Mucosa of stomach (tissue), 1 donor: ENCODE results near the gene WNT9B.

Experiments
- H3K27me3 ChIP-seq: one replicate; pipeline ENCODE4 v1.7.0; 2013; ENCODE audit warnings: mild to moderate bottlenecking, low read length; ENCODE audit not compliant: control insufficient read depth, insufficient read depth
- H3K36me3 ChIP-seq: one replicate; pipeline ENCODE4 v1.7.0; 2013; ENCODE audit warnings: low read length; ENCODE audit not compliant: control insufficient read depth, insufficient read depth
- H3K4me1 ChIP-seq: one replicate; pipeline ENCODE4 v1.7.0; 2013; ENCODE audit warnings: mild to moderate bottlenecking, low read length; ENCODE audit not compliant: control insufficient read depth, insufficient read depth
- H3K4me3 ChIP-seq: one replicate; pipeline ENCODE4 v1.7.0; 2013; ENCODE audit warnings: low read length
- H3K9ac ChIP-seq: one replicate; pipeline ENCODE4 v1.7.0; 2013; ENCODE audit warnings: mild to moderate bottlenecking, low read length, moderate library complexity
- H3K9me3 ChIP-seq: one replicate; pipeline ENCODE4 v1.7.0; 2013; ENCODE audit warnings: mild to moderate bottlenecking, low read length, moderate library complexity; ENCODE audit not compliant: control insufficient read depth
- donor health status: Pancreatic carcinoma.

The WNT9B gene

GRCh38 chr17:46879101-46879500 lies 27.7 kb downstream of the WNT9B start:
- no peak overlapping the region for H3K4me3 ChIP-seq
- H3K9ac ChIP-seq, result no peak overlapping the region
- no peaks in the 10 kb centered on the region for H3K27me3 ChIP-seq
- H3K36me3 ChIP-seq, result no peaks in the 10 kb centered on the region
- H3K9me3 ChIP-seq, result no peaks in the 10 kb centered on the region
- H3K4me1 ChIP-seq, result no peaks in the 10 kb centered on the region

DNA sequence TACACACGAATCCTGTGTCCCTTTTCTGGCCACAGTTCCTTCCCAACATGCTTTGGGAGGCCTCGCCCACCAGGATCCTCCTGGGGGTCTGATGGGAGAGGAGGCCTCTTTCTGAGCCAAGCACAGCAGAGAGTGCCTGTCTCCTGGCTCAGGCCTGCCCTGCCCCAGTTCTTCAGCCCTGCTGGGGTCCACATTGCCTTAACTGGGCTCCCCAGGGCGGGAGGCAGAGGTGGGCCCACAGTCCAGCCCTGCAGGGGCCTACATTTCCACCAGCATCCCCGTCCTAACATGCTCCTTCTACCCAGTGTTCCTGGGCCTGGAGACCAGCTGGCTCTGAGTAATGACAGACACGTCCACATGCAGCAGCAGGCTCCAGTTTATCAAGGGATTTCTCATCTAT lies 29.6 kb downstream of the WNT9B start:
- Histone ChIP-seq H3K36me3 (no peaks in the 10 kb centered on the region), H3K9ac (no peak overlapping the region), H3K4me3 (no peak overlapping the region), H3K9me3 (no peaks in the 10 kb centered on the region), H3K4me1 (no peaks in the 10 kb centered on the region), H3K27me3 (peaks cover 3% of the 10 kb centered on the region)

DNA sequence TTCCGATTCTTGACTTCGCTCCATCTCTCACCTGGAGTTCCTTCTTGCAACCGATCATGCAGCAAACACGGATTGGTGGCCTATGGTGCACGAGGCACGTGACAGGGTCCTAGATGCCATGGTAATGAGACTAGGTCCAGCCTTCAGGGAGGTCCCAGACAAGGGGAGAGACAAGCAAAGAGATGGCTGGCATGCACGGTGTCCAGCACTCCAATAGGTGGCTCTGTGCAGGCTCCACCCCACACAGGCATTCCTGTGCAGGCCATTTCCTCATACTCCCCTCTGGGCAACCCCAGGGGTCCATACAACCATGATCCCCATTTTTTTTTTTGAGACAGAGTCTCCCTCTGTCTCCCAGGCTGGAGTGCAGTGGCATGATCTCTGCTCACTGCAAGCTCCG lies 31.3 kb downstream of the WNT9B start:
- no peak overlapping the region for H3K9ac ChIP-seq
- H3K4me1 ChIP-seq, result no peaks in the 10 kb centered on the region
- no peaks in the 10 kb centered on the region for H3K36me3 ChIP-seq
- no peaks in the 10 kb centered on the region for H3K9me3 ChIP-seq
- no peak overlapping the region for H3K4me3 ChIP-seq
- peaks cover 3% of the 10 kb centered on the region for H3K27me3 ChIP-seq

- no peak overlapping the region for H3K4me3 ChIP-seq
- no peaks in the 10 kb centered on the region for H3K4me1 ChIP-seq
- H3K9ac ChIP-seq, result no peak overlapping the region
- H3K27me3 ChIP-seq, result peaks cover 3% of the 10 kb centered on the region
- no peaks in the 10 kb centered on the region for H3K36me3 ChIP-seq
- no peaks in the 10 kb centered on the region for H3K9me3 ChIP-seq
Observed at GRCh38 chr17:46883871-46884520, 32.6 kb downstream of the WNT9B start.

DNA sequence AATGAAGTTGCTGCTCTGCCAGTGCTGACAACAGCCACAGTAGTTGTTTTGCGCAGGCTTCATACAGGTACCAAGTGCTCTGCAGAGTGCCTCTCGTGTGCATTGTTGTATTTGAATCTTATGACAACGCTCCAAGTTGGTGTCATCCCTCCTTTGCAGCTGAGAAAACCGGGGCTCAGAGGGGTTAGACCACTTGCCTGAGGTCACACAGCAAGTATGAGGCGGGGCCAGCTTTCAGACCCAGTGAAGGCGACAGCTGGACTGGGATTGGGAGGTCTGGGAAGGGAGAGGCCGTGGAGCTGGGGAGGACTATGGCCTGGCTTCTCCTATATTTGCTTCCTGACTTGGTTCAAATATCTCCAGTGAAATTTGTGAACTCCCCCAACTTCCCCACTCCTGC lies 33.2 kb downstream of the WNT9B start:
- Histone ChIP-seq H3K4me1 (no peaks in the 10 kb centered on the region), H3K36me3 (no peaks in the 10 kb centered on the region), H3K27me3 (peaks cover 3% of the 10 kb centered on the region), H3K9ac (no peak overlapping the region), H3K4me3 (no peak overlapping the region), H3K9me3 (no peaks in the 10 kb centered on the region)

GRCh38 chr17:46885415-46886309 lies 34.3 kb downstream of the WNT9B start:
- Histone ChIP-seq H3K36me3 (no peaks in the 10 kb centered on the region), H3K9ac (no peak overlapping the region), H3K4me3 (no peak overlapping the region), H3K4me1 (no peaks in the 10 kb centered on the region), H3K27me3 (peaks cover 3% of the 10 kb centered on the region), H3K9me3 (no peaks in the 10 kb centered on the region)

DNA sequence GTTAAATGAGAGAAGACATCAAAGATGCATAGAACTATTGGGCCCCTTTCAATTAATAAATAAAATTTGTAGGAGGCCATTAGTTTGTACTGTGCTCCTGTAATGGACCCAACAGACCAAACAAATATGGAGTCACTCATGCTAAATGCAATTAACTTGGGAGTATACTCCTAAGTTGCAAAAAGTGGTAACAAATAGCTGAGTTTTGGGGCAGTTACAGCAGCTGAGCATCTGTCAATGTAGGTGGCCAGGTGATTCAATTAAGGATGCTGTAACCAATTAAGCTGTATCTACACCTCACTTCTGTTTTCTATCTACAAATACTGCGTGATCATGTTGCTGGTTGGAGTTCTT lies 34.9 kb downstream of the WNT9B start:
- no peaks in the 10 kb centered on the region for H3K36me3 ChIP-seq
- peaks cover 7% of the 10 kb centered on the region for H3K27me3 ChIP-seq
- no peak overlapping the region for H3K4me3 ChIP-seq
- no peaks in the 10 kb centered on the region for H3K4me1 ChIP-seq
- H3K9ac ChIP-seq, result no peak overlapping the region
- H3K9me3 ChIP-seq, result no peaks in the 10 kb centered on the region

DNA sequence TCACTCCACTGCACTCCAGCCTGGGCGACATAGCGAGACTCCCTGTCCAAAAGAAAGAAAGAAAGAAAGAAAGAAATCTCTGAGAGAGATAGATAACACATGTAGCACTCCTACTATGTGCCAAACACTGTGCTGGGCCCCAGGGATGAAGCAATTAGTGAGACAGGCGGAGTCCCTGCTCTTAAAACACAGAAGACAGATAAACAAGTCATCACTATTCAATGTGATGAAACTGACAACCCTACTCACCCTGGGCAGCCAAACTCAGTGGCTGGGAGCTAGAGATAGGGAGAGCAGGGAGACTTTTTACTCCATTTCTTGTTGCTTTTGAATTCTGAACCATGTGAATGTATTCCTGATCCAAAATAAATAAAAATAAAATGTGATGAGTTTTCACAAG lies 36.3 kb downstream of the WNT9B start:
- H3K9me3 ChIP-seq, result no peaks in the 10 kb centered on the region
- no peak overlapping the region for H3K4me3 ChIP-seq
- peaks cover 18% of the 10 kb centered on the region for H3K27me3 ChIP-seq
- H3K4me1 ChIP-seq, result no peaks in the 10 kb centered on the region
- no peaks in the 10 kb centered on the region for H3K36me3 ChIP-seq
- no peak overlapping the region for H3K9ac ChIP-seq

GRCh38 chr17:46888727-46889126 lies 37.3 kb downstream of the WNT9B start:
- no peaks in the 10 kb centered on the region for H3K4me1 ChIP-seq
- H3K27me3 ChIP-seq, result peaks cover 25% of the 10 kb centered on the region
- no peak overlapping the region for H3K4me3 ChIP-seq
- H3K9me3 ChIP-seq, result no peaks in the 10 kb centered on the region
- H3K36me3 ChIP-seq, result no peaks in the 10 kb centered on the region
- no peak overlapping the region for H3K9ac ChIP-seq

DNA sequence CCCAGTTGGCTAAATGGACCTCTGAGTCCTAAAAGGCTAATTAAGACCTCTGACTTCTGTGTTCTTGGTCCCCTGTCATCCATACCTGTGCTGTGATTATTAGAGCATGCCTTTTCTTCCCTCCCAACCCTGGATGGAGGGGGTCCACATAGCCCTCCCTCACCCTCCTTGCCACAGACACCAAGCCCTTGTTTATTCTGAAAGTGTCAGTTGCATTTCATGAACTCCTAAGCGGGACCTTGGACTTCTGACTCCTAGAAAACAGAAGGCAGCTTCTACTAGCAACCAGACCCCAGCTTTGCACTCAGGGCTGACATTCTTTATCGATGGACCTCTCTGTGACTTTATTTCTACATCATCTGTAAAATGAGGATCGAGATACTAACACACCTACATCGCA lies 38.1 kb downstream of the WNT9B start:
- peaks cover 30% of the 10 kb centered on the region for H3K27me3 ChIP-seq
- H3K9ac ChIP-seq, result no peak overlapping the region
- H3K4me3 ChIP-seq, result no peak overlapping the region
- H3K9me3 ChIP-seq, result no peaks in the 10 kb centered on the region
- no peaks in the 10 kb centered on the region for H3K36me3 ChIP-seq
- no peaks in the 10 kb centered on the region for H3K4me1 ChIP-seq

GRCh38 chr17:46889992-46890564 lies 38.7 kb downstream of the WNT9B start:
- no peaks in the 10 kb centered on the region for H3K4me1 ChIP-seq
- H3K4me3 ChIP-seq, result no peak overlapping the region
- no peak overlapping the region for H3K9ac ChIP-seq
- H3K27me3 ChIP-seq, result peaks cover 35% of the 10 kb centered on the region
- H3K9me3 ChIP-seq, result no peaks in the 10 kb centered on the region
- no peaks in the 10 kb centered on the region for H3K36me3 ChIP-seq

GRCh38 chr17:46890638-46891037 lies 39.3 kb downstream of the WNT9B start:
- H3K9ac ChIP-seq, result no peak overlapping the region
- H3K9me3 ChIP-seq, result no peaks in the 10 kb centered on the region
- peaks cover 39% of the 10 kb centered on the region for H3K27me3 ChIP-seq
- H3K4me3 ChIP-seq, result no peak overlapping the region
- no peaks in the 10 kb centered on the region for H3K4me1 ChIP-seq
- H3K36me3 ChIP-seq, result no peaks in the 10 kb centered on the region
